Raji (cell line): ENCODE data around the gene CARD11.

Experiments
- POLR2A ChIP-seq: IDR thresholded peaks from 2 replicates; pipeline ENCODE4 v1.6.1; 2011; ENCODE audit warnings: low read depth, low read length, control low read depth; ENCODE audit not compliant: insufficient read depth

The CARD11 gene

DNA sequence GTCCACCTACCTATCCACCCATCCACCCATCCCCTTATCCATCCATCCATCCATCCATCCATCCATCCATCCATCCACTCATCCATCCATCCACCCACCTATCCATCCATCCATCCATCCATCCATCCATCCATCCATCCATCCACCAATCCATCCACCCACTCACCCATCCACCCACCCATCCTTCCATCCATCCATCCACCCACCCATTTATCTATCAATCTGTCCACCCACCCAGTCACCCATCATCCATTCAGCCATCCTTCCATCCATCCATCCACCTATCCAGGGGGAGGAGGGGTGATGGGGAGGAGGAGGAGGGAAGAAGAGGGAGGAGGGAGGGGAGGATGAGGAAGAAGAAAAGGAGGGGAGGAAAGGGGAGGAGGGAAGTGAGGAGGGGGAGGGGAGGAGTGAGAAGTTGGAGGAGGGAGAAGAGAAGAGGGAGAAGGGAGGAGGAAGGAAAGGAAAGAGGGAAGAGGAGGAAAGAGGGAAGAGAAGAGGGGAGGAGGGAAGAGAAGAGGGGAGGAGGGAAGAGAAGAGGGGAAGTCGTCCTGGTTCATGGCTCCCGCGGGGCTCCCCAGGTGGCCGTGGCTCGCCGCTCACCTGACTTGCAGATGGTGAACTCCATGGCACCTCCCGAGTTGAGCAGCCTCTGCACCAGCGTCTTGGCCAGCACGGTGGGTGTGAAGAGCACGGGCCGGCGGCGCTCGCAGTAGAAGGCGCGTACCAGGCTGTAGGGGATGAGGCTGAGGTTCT is 130.8 kb downstream of the CARD11 start:
- no peak for TF ChIP-seq POLR2A

DNA sequence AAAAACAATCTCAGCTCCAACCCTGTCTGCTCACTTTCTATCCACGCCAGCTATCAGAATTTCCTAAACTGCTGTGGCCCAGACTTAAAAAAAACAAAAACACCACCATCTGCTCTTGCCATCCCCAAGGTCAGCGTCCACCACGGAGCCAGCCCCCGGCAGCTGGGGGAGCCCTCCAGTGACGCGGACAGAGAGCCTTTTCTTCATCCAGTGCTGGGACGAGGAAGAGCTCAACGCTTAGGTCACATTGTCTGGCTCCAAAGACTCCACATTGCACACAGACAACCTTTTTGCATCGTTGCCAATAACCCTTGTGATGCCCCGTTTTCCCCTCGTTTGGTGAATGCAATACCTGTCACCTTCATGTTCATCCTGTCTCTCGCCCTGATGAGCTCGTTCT is 132.2 kb downstream of the CARD11 start:
- TF ChIP-seq POLR2A = no peak

DNA sequence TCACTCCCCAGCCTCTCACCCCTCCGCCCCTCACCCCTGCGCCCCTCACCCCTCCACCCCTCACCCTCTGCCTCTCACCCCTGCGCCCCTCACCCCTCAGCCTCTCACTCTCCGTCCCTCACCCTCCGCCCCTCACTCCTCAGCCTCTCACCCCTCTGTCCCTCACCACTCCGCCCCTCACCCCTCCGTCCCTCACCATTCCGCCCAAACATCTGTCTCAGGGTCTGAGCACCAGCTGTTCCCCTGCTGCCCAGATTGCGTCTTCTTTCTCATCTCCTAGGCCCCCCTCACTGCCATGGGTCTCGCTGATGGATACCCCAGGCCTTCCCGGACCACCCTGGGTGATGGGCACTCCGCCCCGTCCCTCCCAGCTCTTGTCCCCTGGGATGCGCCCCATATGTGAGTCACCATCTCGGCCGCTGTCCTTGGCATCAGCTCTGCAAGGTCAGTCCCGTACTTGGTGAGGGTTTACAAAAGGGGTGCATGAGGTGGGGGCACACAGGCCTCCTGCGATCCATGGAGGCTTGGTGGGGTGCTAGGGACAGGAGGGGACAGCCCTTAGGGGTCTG is 134.1 kb downstream of the CARD11 start:
- TF ChIP-seq POLR2A = no peak

DNA sequence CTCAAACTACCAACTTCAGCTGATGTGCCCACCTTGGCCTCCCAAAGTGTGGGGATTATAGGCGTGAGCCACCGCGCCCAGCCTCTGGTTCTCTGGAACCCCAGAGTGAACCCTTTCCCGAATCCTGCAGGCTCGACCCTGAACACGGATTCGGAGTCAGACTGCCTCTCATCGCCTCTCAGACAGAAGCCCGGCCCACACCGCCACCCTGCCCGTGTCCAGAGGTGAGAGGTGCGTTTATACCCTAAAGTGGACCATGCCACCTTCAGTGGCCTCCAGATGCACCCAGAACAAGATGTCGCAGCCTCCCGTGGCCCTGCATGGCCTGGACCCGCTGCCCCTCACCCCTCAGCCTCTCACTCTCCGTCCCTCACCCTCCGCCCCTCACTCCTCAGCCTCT is 134.6 kb downstream of the CARD11 start:
- TF ChIP-seq POLR2A = no peak

DNA sequence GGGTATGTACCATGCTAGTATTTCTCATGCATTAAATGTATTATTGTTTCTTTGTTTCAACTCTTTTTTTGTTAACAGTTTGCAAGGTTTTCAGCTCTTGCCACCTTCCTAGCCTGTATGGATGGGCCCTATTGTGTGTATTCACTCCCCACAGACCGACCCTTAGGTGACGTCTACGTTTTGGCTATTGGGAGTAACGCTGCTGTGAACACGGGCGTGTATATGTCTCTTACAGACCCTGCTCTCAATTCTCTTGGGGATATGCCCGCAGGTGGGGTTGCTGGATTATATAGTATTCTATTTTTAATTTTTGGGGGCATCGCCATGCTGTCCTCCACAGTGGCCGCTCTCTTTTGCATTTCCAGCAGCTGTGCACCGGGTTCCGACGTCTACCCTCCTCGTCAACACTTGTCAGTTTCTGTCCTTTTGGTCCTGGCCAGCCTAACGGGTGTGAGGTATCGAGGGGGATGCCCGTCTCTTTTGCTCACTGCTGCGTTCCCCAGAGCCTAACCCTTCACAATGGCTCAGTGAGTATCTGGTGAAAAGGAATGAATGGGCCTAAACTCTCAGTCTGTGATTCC is 135.5 kb downstream of the CARD11 start:
- TF ChIP-seq POLR2A = no peak

DNA sequence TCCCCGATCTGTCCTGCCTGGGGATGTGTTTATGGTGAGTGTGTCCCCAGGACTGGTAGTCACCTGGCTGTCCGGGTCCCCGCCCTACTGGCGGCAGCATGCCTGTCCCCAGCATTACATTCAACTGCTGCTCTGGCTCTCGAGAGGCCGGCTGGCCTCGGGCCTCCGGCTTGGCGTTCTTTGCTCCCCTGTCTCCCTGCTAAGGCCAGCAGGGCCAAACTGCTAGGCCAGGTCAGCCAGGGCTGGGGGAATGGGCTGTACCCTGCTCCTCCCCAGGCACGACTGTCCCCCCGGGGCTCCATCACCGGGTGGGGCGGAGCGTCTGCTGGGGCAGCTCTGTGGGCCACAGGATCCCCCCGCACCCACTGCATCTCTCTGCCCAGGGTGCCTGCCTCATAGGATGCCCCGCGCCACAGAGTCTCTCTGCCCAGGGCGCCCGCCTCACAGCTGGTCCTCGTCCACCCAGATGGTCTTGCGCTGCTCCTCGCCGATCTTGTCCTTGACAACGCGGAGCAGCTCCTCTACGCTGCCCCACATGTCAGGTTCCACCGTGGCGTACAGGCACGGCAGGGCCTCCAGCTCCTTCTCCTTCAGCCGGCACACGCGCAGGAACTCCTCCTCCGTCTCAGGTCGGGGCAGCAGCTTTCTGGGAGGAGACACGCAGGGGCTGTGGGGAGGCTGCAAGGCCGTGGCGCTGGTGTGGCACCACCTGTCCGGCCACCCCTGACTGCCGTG is 137.3 kb downstream of the CARD11 start:
- TF ChIP-seq POLR2A = no peak

DNA sequence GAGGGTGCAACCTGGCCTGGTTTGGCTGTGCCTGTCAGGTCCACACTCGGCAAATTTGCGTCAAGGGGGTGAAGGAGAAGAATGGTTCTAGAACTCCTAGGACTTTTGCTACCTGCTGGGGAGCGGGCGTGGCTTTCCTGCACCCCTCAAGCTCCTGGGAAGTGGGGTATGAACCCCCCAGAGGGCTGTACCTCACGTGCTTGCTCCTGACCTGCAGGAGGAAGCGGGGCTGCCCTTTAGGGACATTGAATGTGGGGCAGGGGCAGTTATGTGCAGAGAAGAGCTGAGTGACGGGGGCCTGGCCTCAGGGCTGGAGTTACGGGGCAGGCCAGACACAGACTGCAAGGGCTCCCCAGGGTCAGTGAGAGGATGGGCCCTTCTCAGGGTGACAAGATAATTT is 138.2 kb downstream of the CARD11 start:
- TF ChIP-seq POLR2A = no peak

DNA sequence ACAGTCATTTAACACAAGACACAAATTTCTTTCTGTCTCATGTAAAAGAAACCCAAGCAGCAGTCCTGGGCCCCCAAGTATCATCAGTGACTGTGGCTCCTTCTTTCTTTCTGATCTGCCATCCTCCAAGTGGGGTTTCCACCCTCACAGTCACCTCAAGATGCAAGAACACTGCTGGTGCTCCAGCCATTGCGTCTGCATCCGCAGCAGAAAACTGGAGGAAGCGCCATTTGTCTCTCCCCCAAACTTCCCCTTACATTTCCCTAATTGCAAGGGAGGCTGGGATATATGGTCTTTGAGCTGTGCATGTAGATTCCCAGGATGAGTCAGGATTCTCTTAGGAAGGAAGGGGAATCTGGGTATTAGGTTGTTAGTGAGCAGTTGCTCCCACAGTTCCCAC is 138.6 kb downstream of the CARD11 start:
- TF ChIP-seq POLR2A = no peak

DNA sequence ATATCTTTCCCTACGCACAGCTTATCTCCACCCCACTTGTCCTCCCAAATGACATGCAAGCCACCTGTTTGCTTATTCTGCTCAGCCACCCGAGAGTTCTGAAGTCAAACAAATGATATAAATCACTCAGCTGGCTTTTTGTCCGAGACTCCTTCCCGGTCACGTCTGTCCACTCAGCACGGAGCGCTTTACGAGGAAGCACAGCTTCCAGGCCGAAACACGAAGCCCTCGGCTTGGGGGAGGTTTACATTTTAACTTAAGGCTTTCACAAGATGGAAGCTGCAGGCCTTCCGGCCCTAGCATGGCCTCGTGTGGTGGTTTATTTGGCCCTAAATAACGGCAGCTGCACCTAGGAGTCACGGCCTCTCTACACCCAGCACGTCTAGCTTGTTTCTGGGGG is 139.5 kb downstream of the CARD11 start:
- no peak for TF ChIP-seq POLR2A

DNA sequence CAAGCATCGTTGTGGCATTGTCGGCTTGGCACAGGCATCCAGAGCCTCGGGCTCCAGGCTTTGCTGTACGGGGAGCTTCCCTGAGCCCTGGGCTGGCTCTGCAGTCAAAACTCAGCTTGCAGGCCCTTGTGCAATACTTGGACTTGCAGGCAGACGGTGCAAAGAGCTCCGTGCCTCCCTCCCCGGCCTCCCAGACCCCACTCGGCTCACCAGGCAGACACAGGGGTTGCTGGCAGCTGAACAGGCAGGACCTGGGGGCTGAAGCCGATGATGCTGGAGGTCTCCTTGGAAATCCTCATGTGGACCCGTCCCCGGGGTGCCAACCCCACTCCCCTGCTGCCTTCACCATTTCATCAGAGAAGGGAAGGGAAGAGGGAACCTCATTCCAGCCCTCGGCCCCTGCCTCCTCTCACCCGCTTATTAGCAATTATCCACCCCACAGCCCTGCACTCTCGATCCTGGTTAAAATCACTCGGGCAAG is 139.9 kb downstream of the CARD11 start:
- no peak for TF ChIP-seq POLR2A

DNA sequence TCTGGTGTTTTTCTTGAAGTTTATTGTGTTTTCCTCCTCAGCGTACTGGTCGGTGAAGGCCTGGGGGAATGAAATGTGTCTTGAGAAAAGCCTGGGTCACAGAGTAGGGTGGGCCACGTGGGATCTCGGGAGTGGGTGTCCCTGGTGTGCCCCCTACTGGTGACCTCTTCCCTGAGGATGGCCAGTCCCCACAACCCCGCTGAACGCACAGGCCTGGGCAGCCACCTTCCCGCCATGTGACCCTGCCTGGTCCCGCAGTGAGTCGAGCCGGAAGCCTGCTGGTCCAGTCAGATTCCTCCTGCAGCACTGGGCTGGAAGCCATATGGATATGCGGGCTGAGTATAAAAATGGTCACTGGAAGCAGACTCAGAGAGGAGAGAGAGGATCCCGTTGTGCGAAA is 146.6 kb downstream of the CARD11 start:
- no peak for TF ChIP-seq POLR2A

DNA sequence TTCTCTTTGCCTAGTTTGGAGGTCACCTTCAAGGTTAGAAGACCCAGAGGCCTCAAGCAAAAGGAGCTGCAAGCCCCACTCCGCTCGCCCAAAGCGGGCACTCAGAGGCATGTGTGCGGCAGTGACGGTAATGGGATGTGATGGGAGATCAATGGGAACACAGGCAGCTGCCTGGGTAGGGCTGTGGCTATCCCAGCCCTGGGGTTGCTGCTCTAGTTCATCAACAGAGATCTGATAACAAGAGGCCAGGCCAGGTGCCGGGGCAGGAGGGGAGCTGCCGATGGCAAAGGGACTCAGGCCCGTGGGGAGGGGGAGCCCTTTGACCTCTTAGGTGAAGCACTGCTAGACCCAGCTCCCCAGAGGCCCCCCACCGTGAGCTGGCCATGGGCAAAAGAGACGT is 147.5 kb downstream of the CARD11 start:
- TF ChIP-seq POLR2A = no peak

DNA sequence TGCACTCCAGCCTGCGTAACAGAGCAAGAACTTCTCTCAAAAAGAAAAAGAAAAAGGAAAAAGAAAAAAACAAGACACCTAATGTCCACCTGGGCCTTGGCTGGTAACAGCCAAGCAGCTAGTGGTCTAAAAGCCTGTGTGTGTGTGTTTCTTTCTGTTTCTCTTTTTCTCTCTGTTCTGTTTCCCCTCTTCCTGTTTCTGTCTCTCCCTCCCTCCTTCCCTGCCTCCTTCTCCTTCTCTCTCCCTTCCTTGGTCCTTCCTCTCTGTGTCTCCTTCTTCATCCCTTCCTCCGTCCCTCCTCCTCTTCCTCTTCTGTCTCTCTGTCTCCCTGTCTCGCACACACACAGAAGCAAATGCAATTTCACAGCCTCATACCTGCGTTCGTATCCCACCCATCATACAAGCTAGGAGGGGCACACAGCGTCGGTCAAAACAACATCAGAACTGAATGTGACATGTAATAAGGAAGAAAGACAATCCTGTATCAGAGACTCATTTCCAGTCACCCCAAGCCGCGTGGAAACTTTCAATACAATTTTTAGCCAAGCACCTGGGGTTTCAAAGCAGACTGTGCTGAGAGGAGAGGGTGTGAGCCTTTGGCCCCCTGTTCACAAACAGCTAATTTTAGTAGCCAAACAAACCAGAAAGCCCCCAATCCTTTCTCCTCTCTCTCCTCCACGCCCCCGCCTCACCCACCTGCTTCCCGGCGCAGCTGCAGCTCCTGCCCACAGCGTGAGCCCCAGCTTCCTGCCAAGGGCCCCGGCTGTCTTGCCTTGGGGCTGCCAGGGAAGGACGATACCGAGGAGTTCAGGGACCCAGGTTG is 149.3 kb downstream of the CARD11 start:
- no peak for TF ChIP-seq POLR2A

DNA sequence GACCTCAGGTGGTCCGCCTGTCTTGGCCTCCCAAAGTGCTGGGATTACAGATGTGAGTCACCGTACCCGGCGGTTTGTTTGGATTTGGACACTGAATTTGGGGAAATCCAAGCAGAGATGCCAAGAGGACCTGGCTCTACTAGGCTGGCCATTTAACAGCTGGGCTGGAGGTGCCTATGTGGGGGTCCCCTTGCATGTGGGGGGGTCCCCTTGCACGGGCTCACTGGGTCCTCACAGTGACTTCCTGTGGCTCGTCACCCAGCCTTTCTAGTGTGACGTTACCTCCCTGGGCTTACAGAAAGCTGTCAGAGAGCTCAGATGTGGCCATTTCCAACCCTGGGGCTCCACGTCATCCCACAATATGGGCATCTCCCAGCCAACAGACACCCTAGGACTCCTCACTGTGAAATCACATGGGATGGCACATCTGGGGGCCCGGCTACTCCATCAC is 150.2 kb downstream of the CARD11 start:
- no peak for TF ChIP-seq POLR2A

DNA sequence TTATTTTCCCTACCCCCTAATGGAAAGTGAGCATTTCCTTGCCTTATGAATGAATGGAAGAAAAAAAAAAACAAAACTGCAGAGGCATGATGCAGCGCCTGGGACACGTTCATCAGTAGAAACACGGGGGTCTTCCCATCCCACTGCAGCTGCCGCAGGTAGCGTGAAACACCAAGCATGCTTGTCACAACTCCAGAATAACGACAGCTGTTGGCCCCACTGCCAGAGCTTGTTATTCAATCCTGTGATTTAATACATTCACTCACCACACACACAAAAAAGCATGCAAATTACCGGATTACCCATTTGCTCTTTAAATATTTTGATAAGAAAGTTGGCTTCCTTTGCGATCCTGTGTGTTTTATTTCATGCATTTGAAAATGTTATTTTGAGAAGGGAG is 151.1 kb downstream of the CARD11 start:
- no peak for TF ChIP-seq POLR2A
